Activated CD8-positive, alpha-beta memory T cell treated with anti-CD3 and anti-CD28 coated beads, Interleukin-2, amount 50 U/mL, for 24 hours (primary cell): ENCODE results near the gene CCDC181.
"Not testable (repeated sequence)": the region's sequence is repeated elsewhere in the genome, so short reads cannot be mapped to it uniquely, and the experiment has no call there.

Experiments
- DNase-seq: peaks from one replicate; pipeline ENCODE4 v3.0.0-alpha.2; 2020; ENCODE audit errors: extremely low read depth

CCDC181 gene

GRCh38 chr1:169427081-169427641 is at the start of gene CCDC181:
Gene CCDC181, minus strand, starts transcription at chr1:169427474. Its CDS starts 2,547 bp downstream, at chr1:169424927.
- peak; percentile 18 for DNase-seq

GRCh38 chr1:169475806-169476387 is 48.6 kb upstream of the CCDC181 start:
- no peak for DNase-seq

- DNase-seq, result no peak
These were observed 47.2 kb upstream of the CCDC181 start for GRCh38 chr1:169474302-169474995.

- DNase-seq, result no peak
These were observed 46.1 kb upstream of the CCDC181 start for GRCh38 chr1:169473347-169473746.

- no peak for DNase-seq
These were observed 45.5 kb upstream of the CCDC181 start for GRCh38 chr1:169472738-169473137.

GRCh38 chr1:169468982-169469381 is 41.7 kb upstream of the CCDC181 start:
- no peak for DNase-seq

DNA sequence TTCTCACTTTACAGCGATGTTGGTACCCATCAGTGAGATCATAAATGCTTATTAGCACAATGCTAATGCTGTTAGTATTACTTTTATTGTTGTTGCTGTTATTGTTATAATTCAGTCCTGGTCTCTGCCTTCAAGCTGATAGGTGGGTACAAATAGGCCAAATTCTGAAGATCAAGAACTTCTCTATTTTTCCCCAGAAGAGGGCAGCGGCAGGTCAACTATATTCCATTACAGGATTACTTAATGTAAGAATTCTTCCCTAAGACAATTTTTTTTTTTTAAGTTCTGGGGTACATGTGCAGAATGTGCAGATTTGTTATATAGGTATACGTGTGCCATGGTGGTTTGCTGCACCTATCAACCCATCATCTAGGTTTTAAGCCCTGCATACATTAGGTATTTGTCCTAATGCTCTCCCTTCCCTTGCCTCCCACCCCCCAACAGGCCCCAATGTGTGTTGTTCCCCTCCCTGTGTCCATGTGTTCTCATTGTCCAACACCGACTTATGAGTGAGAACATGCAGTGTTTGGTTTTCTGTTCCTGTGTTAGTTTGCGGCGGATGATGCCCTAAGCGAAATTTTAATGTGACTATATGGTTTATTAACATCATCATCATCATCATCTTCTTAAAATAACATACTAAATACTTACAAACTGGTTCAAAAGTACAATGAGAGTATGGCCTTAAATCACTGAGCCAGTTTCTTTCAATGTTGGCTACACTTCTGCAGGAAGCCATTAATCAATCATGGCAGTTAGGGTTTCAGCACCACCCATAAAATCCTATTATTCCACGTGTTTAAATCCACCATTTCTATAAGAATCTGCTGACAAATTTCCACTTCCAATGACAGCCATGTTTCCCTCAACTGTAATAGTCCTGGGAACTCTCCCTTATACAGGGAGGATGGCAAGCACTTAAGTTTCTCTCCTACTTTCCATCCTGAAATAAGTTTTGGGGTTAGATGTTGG is 39.3 kb upstream of the CCDC181 start:
- no peak for DNase-seq

DNA sequence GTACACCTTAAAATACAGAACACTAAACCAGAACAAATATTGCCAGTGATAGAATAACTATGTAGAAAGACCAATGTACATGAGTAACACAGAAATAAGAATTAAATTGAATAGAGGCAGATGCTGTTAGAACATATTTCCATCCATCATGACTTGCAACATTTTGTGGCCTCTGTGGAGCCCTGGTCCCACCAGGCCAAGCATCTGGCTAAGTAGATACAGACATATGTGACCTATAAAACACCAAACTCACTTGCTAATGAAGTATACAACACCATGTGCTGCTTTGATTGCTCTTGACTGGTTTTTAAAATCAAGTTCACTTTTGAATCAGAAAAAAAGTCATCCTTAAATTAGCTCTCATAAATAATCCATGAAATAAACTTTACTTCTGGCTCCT is 38.0 kb upstream of the CCDC181 start:
- DNase-seq, result no peak

GRCh38 chr1:169462385-169462784 is 35.1 kb upstream of the CCDC181 start:
- no peak for DNase-seq

GRCh38 chr1:169461390-169462000 is 34.2 kb upstream of the CCDC181 start:
- DNase-seq, result no peak

GRCh38 chr1:169460191-169460833 is 33.0 kb upstream of the CCDC181 start:
- DNase-seq, result no peak

- no peak for DNase-seq
These were observed 30.2 kb upstream of the CCDC181 start for GRCh38 chr1:169457443-169457842.

DNA sequence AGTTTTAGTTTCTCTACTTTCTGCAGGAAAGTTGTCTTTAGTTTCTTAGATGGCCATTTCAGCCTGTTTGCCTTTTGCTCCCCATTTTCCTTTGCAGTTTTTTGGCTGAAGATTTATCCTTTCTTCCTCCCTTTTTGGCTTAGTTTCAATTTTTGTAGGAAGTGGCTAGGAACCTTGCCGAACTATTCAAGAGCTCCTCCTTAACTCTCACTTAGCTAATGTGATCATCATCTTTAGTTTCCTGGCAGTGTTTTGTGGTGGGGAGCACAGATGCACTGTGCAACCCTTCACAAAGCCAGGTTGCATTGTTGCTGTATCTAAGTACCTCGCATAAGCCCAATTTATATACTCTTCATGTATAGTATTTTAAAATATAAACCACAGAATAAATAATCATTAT is 28.8 kb upstream of the CCDC181 start:
- no peak for DNase-seq

- no peak for DNase-seq
These were observed 25.6 kb upstream of the CCDC181 start for GRCh38 chr1:169452921-169453320.

DNA sequence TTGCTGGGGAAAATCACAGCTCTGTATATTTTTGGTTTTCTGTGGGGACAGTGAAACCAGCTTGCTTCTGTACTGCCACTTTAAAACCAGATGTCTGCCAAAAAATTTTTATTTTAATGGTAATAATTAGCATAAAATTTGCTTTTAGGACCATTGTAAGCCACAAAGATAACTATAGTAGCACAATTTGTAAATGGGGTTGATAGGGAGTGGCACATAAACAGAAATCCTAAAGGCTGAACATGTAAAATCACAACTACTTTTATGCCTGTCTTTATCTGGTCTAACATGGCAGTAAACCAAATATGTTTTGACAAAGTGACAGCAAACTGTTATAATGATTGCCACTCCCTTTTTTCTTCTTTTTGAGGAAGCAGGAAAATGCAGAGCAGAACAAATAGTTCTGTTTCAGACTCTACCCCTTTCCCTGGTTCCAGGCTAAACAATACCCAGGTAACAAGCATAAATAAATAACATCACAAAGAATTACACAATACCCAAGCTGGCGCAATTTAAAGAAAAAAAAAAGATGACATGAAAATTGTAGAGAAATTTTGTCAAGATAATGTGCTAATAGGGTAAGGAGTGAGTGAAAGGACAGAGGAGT is 24.0 kb upstream of the CCDC181 start:
- no peak for DNase-seq

GRCh38 chr1:169443923-169444322 is 16.6 kb upstream of the CCDC181 start:
- DNase-seq, result no peak

DNA sequence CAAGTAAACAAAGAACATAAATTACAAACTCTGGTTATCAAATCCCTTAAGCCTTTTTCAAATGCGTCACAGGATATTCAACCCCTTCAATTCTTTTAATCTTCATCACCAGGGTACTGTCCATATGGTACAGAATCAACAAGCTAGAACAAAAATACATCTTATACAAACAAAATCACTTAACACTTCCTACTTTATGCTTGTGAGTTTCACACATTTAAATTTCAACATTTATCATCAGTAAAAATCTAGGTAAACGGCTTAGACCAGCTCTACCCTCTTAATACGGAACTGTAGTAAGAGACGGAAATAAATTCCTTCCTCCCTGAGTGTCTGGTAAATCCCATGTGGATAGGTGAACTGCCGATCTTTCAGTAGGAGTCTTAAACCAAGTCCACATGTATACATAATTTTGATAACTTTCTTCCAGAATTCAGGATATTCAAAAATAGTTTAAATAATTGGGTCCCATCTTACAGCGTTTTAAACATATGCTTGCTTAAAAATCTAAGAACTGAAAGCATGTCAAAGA is 1.0 kb downstream of the CCDC181 start:
- DNase-seq, result no peak

GRCh38 chr1:169421309-169421708 is 6.0 kb downstream of the CCDC181 start:
- no peak for DNase-seq

- DNase-seq, result no peak
These were observed 12.3 kb downstream of the CCDC181 start for GRCh38 chr1:169414952-169415351.

- not testable (repeated sequence) for DNase-seq
These were observed 18.9 kb downstream of the CCDC181 start for GRCh38 chr1:169408340-169408739.
